ENCODE measurements around the gene DOC2A.

Gene DOC2A

GRCh38 chr16:29987371-29988085 is 23.3 kb downstream of the DOC2A start:
- no peak overlapping the region for H3K4me3 ChIP-seq (ENCODE audit: low read depth, low read length)
- no peak for DNase-seq (ENCODE audit: low read depth)
- TF ChIP-seq CTCF (conservative IDR thresholded peaks at IDR 0.05; ENCODE audit: low read depth, low read length), result no peak

- DNase-seq (ENCODE audit: low read depth), result no peak
- no peak for TF ChIP-seq CTCF (conservative IDR thresholded peaks at IDR 0.05; ENCODE audit: low read depth, low read length)
- H3K4me3 ChIP-seq (ENCODE audit: low read depth, low read length), result no peak overlapping the region
Measured at GRCh38 chr16:29986931-29987330, 23.9 kb downstream of the DOC2A start.

- TF ChIP-seq CTCF (conservative IDR thresholded peaks at IDR 0.05; ENCODE audit: low read depth, low read length), result no peak
- no peak overlapping the region for H3K4me3 ChIP-seq (ENCODE audit: low read depth, low read length)
- no peak for DNase-seq (ENCODE audit: low read depth)
Measured at GRCh38 chr16:29986231-29986630, 24.6 kb downstream of the DOC2A start.

GRCh38 chr16:29985271-29985811 is 25.5 kb downstream of the DOC2A start:
- DNase-seq (ENCODE audit: low read depth), result no peak
- TF ChIP-seq CTCF (conservative IDR thresholded peaks at IDR 0.05; ENCODE audit: low read depth, low read length), result no peak
- no peak overlapping the region for H3K4me3 ChIP-seq (ENCODE audit: low read depth, low read length)

GRCh38 chr16:29984764-29985147 is 26.1 kb downstream of the DOC2A start:
- TF ChIP-seq CTCF (conservative IDR thresholded peaks at IDR 0.05; ENCODE audit: low read depth, low read length), result no peak
- no peak overlapping the region for H3K4me3 ChIP-seq (ENCODE audit: low read depth, low read length)
- DNase-seq (ENCODE audit: low read depth), result no peak

- no peak for TF ChIP-seq CTCF (conservative IDR thresholded peaks at IDR 0.05; ENCODE audit: low read depth, low read length)
- no peak overlapping the region for H3K4me3 ChIP-seq (ENCODE audit: low read depth, low read length)
- DNase-seq (ENCODE audit: low read depth), result no peak
Measured at GRCh38 chr16:29984137-29984763, 26.6 kb downstream of the DOC2A start.

All from choroid plexus epithelial cell (primary cell).